ENCODE results near the gene TRAF3IP1. TPM values are rescaled to one million over a fixed set of nuclear protein-coding genes. Genes with fewer than 3 reads are reported as not detected.
A peak's percentile ranks its signal among the peaks of the same experiment; 100 is the strongest.

TRAF3IP1 gene
- total and polyA plus RNA-seq, 11 donors, result 3.8 to 20.3 (median 12.4) TPM

- Histone ChIP-seq H3K36me3 (no peaks in the 10 kb centered on the region), H3K4me3 (no peak overlapping the region), H3K4me1 (peaks cover 0 to 55% (median 33%) of the 10 kb centered on the region in 12 donors), H3K9me3 (no peaks in the 10 kb centered on the region), H3K27ac (peak overlapping the region in 2 of 12 donors; percentile 20 to 58), H3K27me3 (peaks cover 0 to 35% (median 4%) of the 10 kb centered on the region in 9 donors)
- TF ChIP-seq CTCF (IDR thresholded peaks at IDR 0.05) (no peak), POLR2A (IDR thresholded peaks at IDR 0.05) (no peak)
- ATAC-seq (no peak), DNase-seq (no peak)
- 82 to 92% (median 90%) methylated on average over 2 to 9 of the region's 9 CpGs for WGBS, 4 donors
- intact Hi-C loops (cut with DNase I), result no loop called here
Observed at GRCh38 chr2:238423561-238424312, 103.4 kb downstream of the TRAF3IP1 start.

GRCh38 chr2:238424313-238424700 lies 104.0 kb downstream of the TRAF3IP1 start:
- Histone ChIP-seq H3K4me3 (no peak overlapping the region), H3K27ac (peak overlapping the region in 1 of 12 donors; percentile 58), H3K36me3 (no peaks in the 10 kb centered on the region), H3K4me1 (peaks cover 0 to 55% (median 35%) of the 10 kb centered on the region in 12 donors), H3K27me3 (peaks cover 0 to 35% (median 4%) of the 10 kb centered on the region in 9 donors), H3K9me3 (no peaks in the 10 kb centered on the region)
- no peak for TF ChIP-seq POLR2A (IDR thresholded peaks at IDR 0.05)
- TF ChIP-seq CTCF (IDR thresholded peaks at IDR 0.05), result no peak
- DNase-seq, result no peak
- intact Hi-C loops (cut with DNase I), result no loop called here
- no peak for ATAC-seq
- 58 to 80% (median 61%) methylated on average over 2 to 3 of the region's 3 CpGs for WGBS, 4 donors

- intact Hi-C loops (cut with DNase I), result no loop called here
- ATAC-seq (no peak), DNase-seq (no peak)
- no peak for TF ChIP-seq CTCF (IDR thresholded peaks at IDR 0.05)
- no peak for TF ChIP-seq POLR2A (IDR thresholded peaks at IDR 0.05)
- 50 to 64% (median 58%) methylated on average over 9 to 16 of the region's 16 CpGs for WGBS, 4 donors
- peaks cover 0 to 48% (median 30%) of the 10 kb centered on the region in 12 donors for H3K4me1 ChIP-seq
- H3K9me3 ChIP-seq, result peaks cover 0 to 8% (median 0%) of the 10 kb centered on the region in 12 donors
- H3K4me3 ChIP-seq, result peak overlapping the region in 9 of 12 donors; percentile 68 to 98 (median 90)
- peak overlapping the region in 4 of 12 donors; percentile 92 to 97 (median 93) for H3K27ac ChIP-seq
- H3K36me3 ChIP-seq, result peaks cover 0 to 7% (median 0%) of the 10 kb centered on the region in 9 donors
- peaks cover 0 to 35% (median 4%) of the 10 kb centered on the region in 9 donors for H3K27me3 ChIP-seq
Observed at GRCh38 chr2:238425505-238425978, 105.2 kb downstream of the TRAF3IP1 start.

- Histone ChIP-seq H3K27me3 (peaks cover 0 to 35% (median 4%) of the 10 kb centered on the region in 9 donors), H3K4me3 (peak overlapping the region; percentile 68 to 98 (median 90)), H3K27ac (peak overlapping the region; percentile 79 to 98 (median 93)), H3K9me3 (peaks cover 0 to 12% (median 0%) of the 10 kb centered on the region in 12 donors), H3K36me3 (peaks cover 0 to 9% (median 0%) of the 10 kb centered on the region in 9 donors), H3K4me1 (peaks cover 0 to 42% (median 28%) of the 10 kb centered on the region in 12 donors)
- intact Hi-C loops (cut with DNase I), result no loop called here
- TF ChIP-seq CTCF (IDR thresholded peaks at IDR 0.05), result no peak
- no peak for TF ChIP-seq POLR2A (IDR thresholded peaks at IDR 0.05)
- 6 to 21% (median 7%) methylated on average over 6 to 24 of the region's 24 CpGs for WGBS, 4 donors
- no peak for DNase-seq
- peak in 3 of 4 donors; percentile 6 to 41 (median 29) for ATAC-seq
Observed at GRCh38 chr2:238425979-238426567, 105.8 kb downstream of the TRAF3IP1 start.
